H4 (cell line): Measurements from ENCODE around the gene CXCL11. TPM values are rescaled to one million over a fixed set of nuclear protein-coding genes. Genes with fewer than 3 reads are reported as not detected.
A peak's percentile ranks its signal among the peaks of the same experiment; 100 is the strongest.
"Not testable (repeated sequence)": the region's sequence is repeated elsewhere in the genome, so short reads cannot be mapped to it uniquely, and the experiment has no call there.

ENCODE experiments used
- DNase-seq: peaks from one replicate; pipeline ENCODE4 v3.0.0-alpha.2; 2015; ENCODE audit warnings: low spot score
- total RNA-seq: library from RNA; depleted of rRNA; stranded (reverse); fragments of >200 nt; shearing (Covaris generic); gene quantifications from 2 replicates; pipeline ENCODE4 v1.2.3, GENCODE V29; 2014; rRNA removed

The CXCL11 gene
- not detected in 2 replicates for total RNA-seq

DNA sequence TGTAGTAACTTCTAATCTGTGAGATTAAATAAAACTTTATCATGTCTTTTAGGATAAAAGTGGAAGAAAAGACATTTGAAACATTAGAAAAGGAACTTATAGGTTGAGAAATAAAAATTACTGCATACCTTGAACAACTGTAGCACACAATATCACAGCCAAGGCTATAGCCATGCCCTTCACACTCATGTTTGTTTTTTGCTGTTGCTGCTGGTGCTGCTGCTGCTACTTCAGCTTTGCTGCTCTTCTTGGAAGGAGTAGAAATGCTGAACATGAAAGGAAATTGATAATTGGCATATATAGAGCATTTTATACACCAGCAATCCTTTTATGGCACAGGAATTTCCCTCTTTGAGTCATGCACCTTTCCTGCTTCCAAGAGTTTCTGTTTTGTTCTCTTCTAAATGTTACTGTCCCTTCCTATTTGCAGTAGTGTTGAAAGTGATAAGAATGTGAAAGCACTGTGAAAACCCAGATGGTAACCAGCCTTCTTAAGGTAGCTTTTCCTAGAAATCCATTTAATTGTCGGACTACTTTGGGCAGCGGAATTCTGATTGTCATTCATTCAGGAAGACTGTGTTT is at the start of gene CXCL11:
CXCL11 (minus strand) TSS at position 272 of the 582 bp plus-strand sequence; CDS start at position 189, 83 bp downstream.
- DNase-seq: no peak

- no peak for DNase-seq
Observed at GRCh38 chr4:76084542-76084941, 48.7 kb upstream of the CXCL11 start.

DNA sequence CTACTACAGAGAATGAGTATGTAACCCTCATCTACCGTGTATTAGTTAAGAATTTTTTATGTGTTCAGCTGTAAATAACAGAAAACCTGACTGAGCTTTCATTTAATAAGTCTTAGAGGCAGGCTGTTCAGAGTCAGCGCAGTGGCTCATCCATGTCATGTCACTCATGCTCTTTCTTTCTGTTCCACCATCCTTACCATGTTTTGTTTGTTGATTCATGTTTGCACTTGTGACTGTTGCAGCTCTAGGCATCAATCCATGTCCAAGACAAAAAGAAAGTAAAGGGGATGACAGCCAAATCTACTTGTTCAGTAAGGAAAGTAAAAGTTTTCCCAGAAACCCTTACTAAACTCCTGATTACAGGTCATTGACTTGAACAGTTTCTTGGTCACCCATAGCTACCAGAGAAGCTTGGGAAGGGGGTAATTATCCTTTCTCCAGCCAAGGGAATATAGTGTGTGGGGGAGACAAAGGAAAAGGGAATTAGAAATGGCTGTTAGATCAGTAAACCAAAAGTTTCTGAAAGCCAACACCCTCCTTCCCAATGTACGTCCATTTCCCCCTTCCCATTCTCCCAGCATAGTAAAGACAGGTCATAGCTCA is 47.6 kb upstream of the CXCL11 start:
- no peak for DNase-seq

- no peak for DNase-seq
Observed at GRCh38 chr4:76078033-76078613, 42.3 kb upstream of the CXCL11 start.

- no peak for DNase-seq
Observed at GRCh38 chr4:76074993-76075600, 39.2 kb upstream of the CXCL11 start.

- DNase-seq: no peak
Observed at GRCh38 chr4:76074468-76074867, 38.6 kb upstream of the CXCL11 start, which contains the start of gene ART3. Gene ART3, plus strand, starts transcription at chr4:76074709. Its CDS starts 1,181 bp downstream, at chr4:76075890.

GRCh38 chr4:76072760-76073159 is 36.9 kb upstream of the CXCL11 start:
- no peak for DNase-seq

GRCh38 chr4:76067652-76068286 is 31.9 kb upstream of the CXCL11 start:
- peak; percentile 53 for DNase-seq

DNA sequence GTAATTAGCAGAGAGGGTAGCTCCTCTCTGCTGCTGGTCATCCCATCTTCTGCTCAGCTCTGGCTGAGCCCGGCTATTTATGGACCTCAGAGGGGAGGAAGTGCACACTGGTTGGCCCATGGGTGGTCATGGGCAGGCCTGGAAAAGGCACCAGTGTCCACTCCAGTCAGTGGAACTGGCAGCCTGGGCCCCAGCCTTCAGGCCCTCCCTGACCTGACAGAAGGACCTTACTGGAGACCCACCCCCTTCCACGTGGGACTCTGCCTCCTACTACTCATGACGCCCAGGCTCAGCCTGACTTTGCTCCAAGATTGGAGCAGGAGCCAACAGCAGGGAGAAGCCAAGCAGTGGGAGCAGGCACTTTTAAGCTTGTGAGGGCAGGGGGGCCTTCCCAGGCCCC is 30.7 kb upstream of the CXCL11 start:
- DNase-seq: no peak

DNA sequence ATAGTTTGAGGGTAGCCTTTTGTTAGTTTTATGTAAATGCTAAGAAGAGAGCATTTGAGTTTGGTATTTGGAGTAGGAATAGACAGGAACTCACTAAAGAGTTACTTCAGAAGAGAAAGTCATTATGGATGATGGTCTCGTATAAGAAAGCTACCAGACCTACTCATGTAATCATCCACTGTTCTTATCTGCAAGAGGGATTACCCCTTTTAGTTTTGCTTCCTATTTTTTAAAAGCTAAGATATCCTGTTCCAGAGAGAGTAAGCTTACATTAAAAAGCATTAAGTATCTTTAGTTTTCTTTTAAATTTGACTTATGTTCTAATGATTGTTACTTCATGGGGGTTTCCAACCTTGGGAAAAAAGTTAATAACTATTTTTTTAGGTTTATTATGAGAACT is 26.1 kb upstream of the CXCL11 start:
- no peak for DNase-seq

- DNase-seq: no peak
Observed at GRCh38 chr4:76061421-76061820, 25.6 kb upstream of the CXCL11 start.

DNA sequence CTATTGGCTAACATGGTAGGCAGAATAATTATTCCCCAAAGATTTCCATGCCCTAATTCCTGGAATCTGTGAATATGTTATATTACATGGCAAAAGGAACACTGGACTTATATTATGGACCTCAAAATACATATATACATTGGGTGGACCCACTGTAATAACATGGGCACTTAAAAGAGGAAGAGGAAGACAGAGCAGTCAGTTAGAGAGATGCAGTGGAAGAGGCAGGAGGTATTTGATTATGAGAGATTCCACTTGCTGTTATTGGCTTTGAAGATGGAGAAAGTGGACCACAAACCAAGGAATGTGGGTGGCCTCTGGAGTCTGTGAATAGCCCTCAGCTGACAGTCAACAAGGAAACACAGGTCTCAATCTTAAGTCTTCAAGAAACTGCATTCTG is 24.6 kb upstream of the CXCL11 start:
- no peak for DNase-seq

DNA sequence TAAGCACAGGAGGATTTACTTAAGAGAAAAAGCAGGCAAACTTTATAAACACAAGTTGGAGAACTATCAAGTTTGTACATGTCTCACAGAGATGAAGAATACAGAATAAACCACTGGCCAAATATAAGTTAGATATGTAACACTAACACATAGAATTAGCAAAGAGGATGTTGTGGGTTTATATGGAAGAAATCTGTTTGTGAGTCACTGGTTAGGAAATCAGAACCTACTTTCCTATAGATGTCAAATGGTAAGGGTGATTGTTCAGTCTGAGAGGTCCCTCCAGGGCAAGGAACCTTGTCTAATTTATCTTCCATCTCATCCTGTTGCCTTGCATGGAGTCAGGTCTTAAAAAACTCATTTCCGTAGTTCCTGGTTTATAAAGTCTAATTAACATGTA is 23.9 kb upstream of the CXCL11 start:
- DNase-seq: no peak

GRCh38 chr4:76058888-76059426 is 23.1 kb upstream of the CXCL11 start:
- no peak for DNase-seq

- DNase-seq: no peak
Observed at GRCh38 chr4:76058302-76058701, 22.4 kb upstream of the CXCL11 start.

DNA sequence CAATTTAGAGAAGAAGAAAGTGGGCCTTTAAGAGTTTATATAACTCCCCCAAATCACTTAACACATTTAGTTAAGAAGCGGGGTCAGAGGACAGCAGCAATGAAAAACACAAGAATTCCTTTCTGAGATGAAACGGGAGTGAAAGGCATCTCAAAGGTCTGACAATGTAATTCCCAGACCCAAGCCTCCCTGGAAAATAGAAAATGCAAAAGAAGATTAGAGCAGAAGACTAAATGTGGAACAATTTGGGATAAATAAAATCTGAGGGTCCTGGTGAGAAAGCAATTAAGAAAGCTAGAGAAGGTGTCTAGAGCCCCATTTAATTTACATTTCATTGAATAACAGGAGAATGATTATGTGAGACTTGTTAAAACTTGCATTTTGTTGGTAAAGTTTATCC is 19.6 kb upstream of the CXCL11 start:
- no peak for DNase-seq

- DNase-seq: no peak
Observed at GRCh38 chr4:76055016-76055415, 19.1 kb upstream of the CXCL11 start.

DNA sequence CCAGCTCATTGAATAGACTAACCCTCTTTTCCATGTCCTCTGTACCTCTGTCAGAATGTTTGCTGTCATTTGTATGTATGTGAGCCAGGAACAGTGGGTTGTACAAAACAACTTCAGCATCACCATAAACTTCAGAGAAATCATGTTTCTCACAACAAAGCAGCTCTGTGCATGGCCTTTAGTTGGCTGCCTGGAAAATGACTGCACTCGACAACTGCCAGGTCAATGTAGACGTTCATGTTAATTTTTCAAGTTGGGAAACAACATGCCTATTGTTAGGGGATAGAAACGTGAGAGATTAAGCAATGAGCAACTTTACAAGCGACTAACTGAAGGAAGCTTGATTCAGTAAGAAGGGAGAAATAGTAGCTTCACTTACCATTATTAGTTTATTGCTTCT is 17.9 kb upstream of the CXCL11 start:
- DNase-seq: no peak

DNA sequence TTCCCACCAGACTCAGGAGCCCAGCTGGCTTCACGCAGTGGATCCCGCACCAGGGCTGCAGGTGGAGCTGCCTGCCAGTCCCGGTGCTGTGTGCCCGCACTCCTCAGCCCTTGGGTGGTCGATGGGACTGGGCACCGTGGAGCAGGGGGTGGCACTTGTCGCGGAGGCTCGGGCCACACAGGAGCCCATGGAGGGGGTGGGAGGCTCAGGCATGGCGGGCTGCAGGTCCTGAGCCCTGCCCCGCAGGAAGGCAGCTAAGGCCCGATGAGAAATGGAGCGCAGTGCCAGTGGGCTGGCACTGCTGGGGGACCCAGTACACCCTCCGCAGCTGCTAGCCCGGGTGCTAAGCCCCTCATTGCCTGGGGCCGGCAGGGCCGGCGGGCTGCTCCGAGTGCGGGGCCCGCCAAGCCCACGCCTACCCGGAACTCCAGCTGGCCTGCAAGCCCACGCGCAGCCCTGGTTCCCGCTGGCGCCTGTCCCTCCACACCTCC is 14.7 kb upstream of the CXCL11 start:
- not testable (repeated sequence) for DNase-seq

GRCh38 chr4:76049860-76050416 is 14.1 kb upstream of the CXCL11 start:
- not testable (repeated sequence) for DNase-seq

DNA sequence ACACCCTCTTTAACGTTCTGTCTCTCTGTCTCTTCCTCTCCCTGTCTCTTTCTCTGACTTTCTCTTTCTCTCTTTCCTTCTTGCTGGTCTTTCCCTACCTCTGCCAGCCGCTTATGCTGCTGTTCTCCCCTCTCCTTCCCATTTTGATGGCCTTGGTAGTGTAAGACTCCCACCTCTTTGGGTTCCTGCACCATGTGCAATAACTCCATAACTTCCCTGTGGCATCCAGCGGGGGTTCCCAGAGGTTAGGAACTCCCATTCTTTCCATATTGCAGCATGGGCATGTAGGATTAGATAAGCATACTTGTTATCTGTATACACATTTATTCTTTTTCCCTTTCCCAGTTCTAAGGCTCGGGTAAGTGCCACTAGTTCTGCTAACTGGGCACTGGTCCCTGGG is 8.8 kb upstream of the CXCL11 start:
- not testable (repeated sequence) for DNase-seq

- not testable (repeated sequence) for DNase-seq
Observed at GRCh38 chr4:76043306-76043705, 7.4 kb upstream of the CXCL11 start.
